ENCODE measurements around the gene SMYD3.

DNA sequence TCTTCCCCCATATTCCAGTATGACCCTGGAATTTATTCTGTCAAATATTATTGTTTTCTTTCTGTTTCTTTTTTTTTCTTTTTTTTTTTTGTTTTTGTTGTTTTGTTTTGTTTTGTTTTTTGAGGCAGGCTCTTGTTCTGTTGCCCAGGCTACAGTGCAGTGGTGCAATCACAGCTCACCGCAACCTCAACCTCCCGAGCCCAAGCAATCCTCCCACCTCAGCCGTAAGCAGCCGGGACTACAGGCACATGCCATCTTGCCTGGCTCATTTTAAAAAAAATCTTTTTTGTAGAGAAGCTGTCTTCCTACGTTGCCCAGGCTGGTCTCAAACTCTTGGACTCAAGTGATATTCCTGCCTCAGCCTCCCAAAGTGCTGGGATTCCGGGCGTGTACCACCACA lies 237.6 kb downstream of the SMYD3 start:
- TF ChIP-seq, protein P1, sequence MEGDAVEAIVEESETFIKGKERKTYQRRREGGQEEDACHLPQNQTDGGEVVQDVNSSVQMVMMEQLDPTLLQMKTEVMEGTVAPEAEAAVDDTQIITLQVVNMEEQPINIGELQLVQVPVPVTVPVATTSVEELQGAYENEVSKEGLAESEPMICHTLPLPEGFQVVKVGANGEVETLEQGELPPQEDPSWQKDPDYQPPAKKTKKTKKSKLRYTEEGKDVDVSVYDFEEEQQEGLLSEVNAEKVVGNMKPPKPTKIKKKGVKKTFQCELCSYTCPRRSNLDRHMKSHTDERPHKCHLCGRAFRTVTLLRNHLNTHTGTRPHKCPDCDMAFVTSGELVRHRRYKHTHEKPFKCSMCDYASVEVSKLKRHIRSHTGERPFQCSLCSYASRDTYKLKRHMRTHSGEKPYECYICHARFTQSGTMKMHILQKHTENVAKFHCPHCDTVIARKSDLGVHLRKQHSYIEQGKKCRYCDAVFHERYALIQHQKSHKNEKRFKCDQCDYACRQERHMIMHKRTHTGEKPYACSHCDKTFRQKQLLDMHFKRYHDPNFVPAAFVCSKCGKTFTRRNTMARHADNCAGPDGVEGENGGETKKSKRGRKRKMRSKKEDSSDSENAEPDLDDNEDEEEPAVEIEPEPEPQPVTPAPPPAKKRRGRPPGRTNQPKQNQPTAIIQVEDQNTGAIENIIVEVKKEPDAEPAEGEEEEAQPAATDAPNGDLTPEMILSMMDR (IDR thresholded peaks at IDR 0.05; ENCODE audit: low read depth, low read length, poor library complexity, severe bottlenecking): no peak
- no peak for TF ChIP-seq EZH2phosphoT487 (IDR thresholded peaks at IDR 0.05; ENCODE audit: borderline replicate concordance, low read length)

All from DOHH2 (cell line).